ENCODE data around the gene TCF4. TPM values are rescaled to one million over a fixed set of nuclear protein-coding genes. Genes with fewer than 3 reads are reported as not detected.

The TCF4 gene
- total RNA-seq, 1 donor from 2014 or later: 175 TPM

DNA sequence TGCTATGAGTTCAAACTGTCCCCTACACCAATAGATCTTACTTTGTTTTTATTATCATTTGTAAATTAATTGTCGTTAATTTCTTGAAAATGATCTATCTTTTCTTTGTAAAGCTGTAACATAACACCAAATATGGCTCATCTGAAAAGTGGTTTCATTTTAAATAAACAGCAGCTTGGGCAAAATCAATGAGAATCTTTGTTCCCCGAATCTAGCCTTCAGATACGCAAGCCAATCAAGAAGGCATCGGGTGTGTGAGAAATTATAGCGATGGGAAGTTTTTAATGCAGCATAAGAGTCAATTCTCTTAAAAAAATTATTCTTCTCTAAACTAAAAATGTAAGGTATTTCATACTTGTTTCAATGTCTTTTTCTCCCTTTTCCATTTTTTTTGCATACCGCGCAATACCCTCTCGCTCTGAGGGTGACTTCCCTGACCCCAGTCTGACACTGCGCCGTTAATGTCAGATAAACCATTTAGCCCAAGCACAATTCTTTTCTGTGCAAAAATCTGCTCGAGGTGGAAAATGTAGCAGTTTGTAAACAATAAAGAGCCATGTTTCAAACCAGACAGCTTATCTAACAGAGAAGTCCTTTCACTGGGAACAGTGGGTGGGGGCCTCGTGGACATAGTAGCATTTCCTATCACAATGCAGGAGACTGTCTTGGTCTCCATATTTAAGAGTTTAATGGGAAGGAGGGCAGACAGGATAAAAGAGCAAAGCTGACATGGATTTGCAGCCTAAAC is 129.4 kb downstream of the TCF4 start:
- Mint-ChIP-seq H3K36me3 (ENCODE audit: low read depth, unreplicated experiment) (no peaks in the 10 kb centered on the region), H3K9me3 (ENCODE audit: unreplicated experiment) (no peaks in the 10 kb centered on the region), H3K4me3 (ENCODE audit: unreplicated experiment) (no peak overlapping the region), H3K4me1 (ENCODE audit: unreplicated experiment) (peaks cover 14% of the 10 kb centered on the region), H3K27me3 (ENCODE audit: unreplicated experiment) (no peaks in the 10 kb centered on the region), H3K27ac (ENCODE audit: unreplicated experiment) (no peak overlapping the region)
- no peak for DNase-seq (ENCODE audit: low spot score)
- TF ChIP-seq, protein P1, sequence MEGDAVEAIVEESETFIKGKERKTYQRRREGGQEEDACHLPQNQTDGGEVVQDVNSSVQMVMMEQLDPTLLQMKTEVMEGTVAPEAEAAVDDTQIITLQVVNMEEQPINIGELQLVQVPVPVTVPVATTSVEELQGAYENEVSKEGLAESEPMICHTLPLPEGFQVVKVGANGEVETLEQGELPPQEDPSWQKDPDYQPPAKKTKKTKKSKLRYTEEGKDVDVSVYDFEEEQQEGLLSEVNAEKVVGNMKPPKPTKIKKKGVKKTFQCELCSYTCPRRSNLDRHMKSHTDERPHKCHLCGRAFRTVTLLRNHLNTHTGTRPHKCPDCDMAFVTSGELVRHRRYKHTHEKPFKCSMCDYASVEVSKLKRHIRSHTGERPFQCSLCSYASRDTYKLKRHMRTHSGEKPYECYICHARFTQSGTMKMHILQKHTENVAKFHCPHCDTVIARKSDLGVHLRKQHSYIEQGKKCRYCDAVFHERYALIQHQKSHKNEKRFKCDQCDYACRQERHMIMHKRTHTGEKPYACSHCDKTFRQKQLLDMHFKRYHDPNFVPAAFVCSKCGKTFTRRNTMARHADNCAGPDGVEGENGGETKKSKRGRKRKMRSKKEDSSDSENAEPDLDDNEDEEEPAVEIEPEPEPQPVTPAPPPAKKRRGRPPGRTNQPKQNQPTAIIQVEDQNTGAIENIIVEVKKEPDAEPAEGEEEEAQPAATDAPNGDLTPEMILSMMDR (IDR thresholded peaks at IDR 0.05; ENCODE audit: unreplicated experiment): no peak

DNA sequence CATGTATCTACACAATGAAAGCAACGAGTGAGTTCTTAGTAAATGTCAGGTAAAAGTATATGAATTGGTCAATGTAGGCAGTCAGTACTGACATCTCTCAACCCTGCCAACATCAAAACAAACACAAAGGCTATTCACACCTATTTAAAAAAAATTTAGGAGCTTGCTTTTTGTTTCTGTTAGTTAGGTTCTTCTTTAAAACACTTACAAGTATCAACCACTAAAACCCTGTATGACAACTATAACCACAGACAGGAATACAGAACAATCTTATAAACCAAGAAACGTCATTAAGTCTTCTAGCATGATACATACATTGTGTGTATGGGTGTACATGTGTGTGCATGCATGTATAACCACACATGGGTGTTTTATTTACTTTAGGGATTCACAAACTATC is 131.0 kb downstream of the TCF4 start:
- TF ChIP-seq, protein P1 (IDR thresholded peaks at IDR 0.05; ENCODE audit: unreplicated experiment): no peak
- Mint-ChIP-seq H3K27ac (ENCODE audit: unreplicated experiment) (no peak overlapping the region), H3K9me3 (ENCODE audit: unreplicated experiment) (no peaks in the 10 kb centered on the region), H3K27me3 (ENCODE audit: unreplicated experiment) (no peaks in the 10 kb centered on the region), H3K4me1 (ENCODE audit: unreplicated experiment) (peaks cover 20% of the 10 kb centered on the region), H3K36me3 (ENCODE audit: low read depth, unreplicated experiment) (no peaks in the 10 kb centered on the region), H3K4me3 (ENCODE audit: unreplicated experiment) (no peak overlapping the region)
- no peak for DNase-seq (ENCODE audit: low spot score)

DNA sequence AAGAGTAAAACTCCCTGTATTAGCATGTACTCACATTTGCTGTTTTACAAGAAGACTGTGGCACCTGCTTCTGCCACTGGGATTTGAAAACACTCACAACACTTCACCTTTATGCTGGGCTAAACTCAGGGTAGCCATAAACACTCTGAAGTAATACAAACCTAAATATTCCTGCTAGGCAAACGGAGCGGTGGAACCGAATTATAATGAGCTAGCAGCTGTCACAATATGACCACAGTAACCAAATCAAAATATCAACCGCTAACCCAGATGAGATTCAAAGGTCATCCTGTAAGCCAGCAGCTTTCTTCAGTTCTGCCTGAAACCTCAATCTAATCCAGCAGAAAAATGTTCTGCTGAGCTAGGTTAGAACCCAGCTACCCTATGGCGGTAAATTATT is 132.1 kb downstream of the TCF4 start:
- Mint-ChIP-seq H3K27me3 (ENCODE audit: unreplicated experiment) (no peaks in the 10 kb centered on the region), H3K4me3 (ENCODE audit: unreplicated experiment) (no peak overlapping the region), H3K27ac (ENCODE audit: unreplicated experiment) (no peak overlapping the region), H3K4me1 (ENCODE audit: unreplicated experiment) (peaks cover 20% of the 10 kb centered on the region), H3K9me3 (ENCODE audit: unreplicated experiment) (no peaks in the 10 kb centered on the region), H3K36me3 (ENCODE audit: low read depth, unreplicated experiment) (no peaks in the 10 kb centered on the region)
- TF ChIP-seq, protein P1 (IDR thresholded peaks at IDR 0.05; ENCODE audit: unreplicated experiment): no peak
- DNase-seq (ENCODE audit: low spot score): no peak

DNA sequence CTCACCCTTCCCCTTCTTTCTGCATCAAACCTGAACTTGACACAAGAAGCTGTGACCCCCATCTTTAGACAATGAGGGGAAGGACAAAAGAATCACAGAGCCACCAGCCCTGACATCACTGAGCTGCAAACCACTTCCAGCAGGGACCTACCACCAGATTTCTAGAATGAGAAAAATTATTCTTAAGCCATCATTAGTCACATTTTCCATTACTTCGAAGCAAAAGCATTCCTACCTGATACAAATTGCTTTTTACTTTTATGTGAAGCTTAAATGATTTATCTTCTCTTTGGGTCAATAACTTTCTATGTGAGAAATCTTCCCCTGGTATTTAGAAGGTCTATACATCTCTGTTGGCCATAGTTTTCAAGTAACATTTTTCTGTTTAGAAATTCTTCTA is 134.8 kb downstream of the TCF4 start:
- H3K27me3 Mint-ChIP-seq (ENCODE audit: unreplicated experiment): peaks cover 2% of the 10 kb centered on the region
- no peak overlapping the region for H3K27ac Mint-ChIP-seq (ENCODE audit: unreplicated experiment)
- H3K4me1 Mint-ChIP-seq (ENCODE audit: unreplicated experiment): peaks cover 11% of the 10 kb centered on the region
- no peaks in the 10 kb centered on the region for H3K36me3 Mint-ChIP-seq (ENCODE audit: low read depth, unreplicated experiment)
- H3K9me3 Mint-ChIP-seq (ENCODE audit: unreplicated experiment): no peaks in the 10 kb centered on the region
- TF ChIP-seq, protein P1 (IDR thresholded peaks at IDR 0.05; ENCODE audit: unreplicated experiment): no peak
- no peak overlapping the region for H3K4me3 Mint-ChIP-seq (ENCODE audit: unreplicated experiment)
- no peak for DNase-seq (ENCODE audit: low spot score)

DNA sequence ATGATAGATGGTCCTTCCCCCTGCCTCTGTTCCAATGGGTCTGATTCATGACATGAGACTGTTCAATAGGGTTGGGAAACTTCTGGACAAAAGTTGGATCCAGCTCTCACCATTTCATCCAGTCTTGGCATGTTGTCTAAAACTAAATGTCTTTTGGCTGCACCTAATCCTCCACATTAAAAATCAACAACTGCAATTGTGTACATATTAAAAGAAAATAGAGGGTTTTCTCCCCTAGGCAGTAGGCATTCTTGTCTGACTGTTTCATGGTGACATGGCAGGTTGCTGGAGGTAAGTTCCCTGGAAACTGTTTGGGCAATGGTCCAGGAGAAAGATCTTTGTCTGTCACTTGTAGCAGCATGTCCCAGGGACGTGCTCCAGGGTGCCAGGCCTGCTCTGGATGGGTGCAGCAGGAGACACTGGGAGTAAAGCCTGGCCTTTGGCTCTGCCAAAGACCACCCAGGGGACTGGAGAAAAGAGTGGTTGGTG is 135.8 kb downstream of the TCF4 start:
- TF ChIP-seq, protein P1 (IDR thresholded peaks at IDR 0.05; ENCODE audit: unreplicated experiment): no peak
- peaks cover 11% of the 10 kb centered on the region for H3K4me1 Mint-ChIP-seq (ENCODE audit: unreplicated experiment)
- H3K4me3 Mint-ChIP-seq (ENCODE audit: unreplicated experiment): no peak overlapping the region
- peaks cover 2% of the 10 kb centered on the region for H3K27me3 Mint-ChIP-seq (ENCODE audit: unreplicated experiment)
- H3K36me3 Mint-ChIP-seq (ENCODE audit: low read depth, unreplicated experiment): no peaks in the 10 kb centered on the region
- H3K9me3 Mint-ChIP-seq (ENCODE audit: unreplicated experiment): no peaks in the 10 kb centered on the region
- H3K27ac Mint-ChIP-seq (ENCODE audit: unreplicated experiment): no peak overlapping the region
- DNase-seq (ENCODE audit: low spot score): no peak

Measured in endothelial cell (in vitro differentiated cells).